ENCODE data around the gene APRT.

APRT gene

GRCh38 chr16:88853325-88853941, 41.7 kb upstream of the APRT start:
- 93% methylated on average over 17 of the region's 17 CpGs for WGBS
- Histone ChIP-seq H3K36me3 (ENCODE audit: insufficient read depth, low read length) (peaks cover 4% of the 10 kb centered on the region), H3K27ac (ENCODE audit: low read depth, low read length) (no peak overlapping the region), H3K9me3 (ENCODE audit: insufficient read depth, low read depth, low read length) (no peaks in the 10 kb centered on the region), H3K4me3 (ENCODE audit: low read length) (no peak overlapping the region), H3K9ac (ENCODE audit: low read depth, low read length) (no peak overlapping the region), H3K4me1 (ENCODE audit: insufficient read depth, low read length) (peaks cover 4% of the 10 kb centered on the region; the same call in 1 of the 2 replicates), H3K27me3 (ENCODE audit: insufficient read depth, low read length) (no peaks in the 10 kb centered on the region)

- Histone ChIP-seq H3K36me3 (ENCODE audit: insufficient read depth, low read length) (peaks cover 3% of the 10 kb centered on the region; the same call in 1 of the 2 replicates), H3K27me3 (ENCODE audit: insufficient read depth, low read length) (no peaks in the 10 kb centered on the region), H3K4me3 (ENCODE audit: low read length) (no peak overlapping the region), H3K4me1 (ENCODE audit: insufficient read depth, low read length) (no peaks in the 10 kb centered on the region; the same call in 1 of the 2 replicates), H3K9me3 (ENCODE audit: insufficient read depth, low read depth, low read length) (no peaks in the 10 kb centered on the region), H3K9ac (ENCODE audit: low read depth, low read length) (no peak overlapping the region), H3K27ac (ENCODE audit: low read depth, low read length) (no peak overlapping the region)
- 95% methylated on average over 19 of the region's 19 CpGs for WGBS
Measured at GRCh38 chr16:88851616-88852015, 39.9 kb upstream of the APRT start.

GRCh38 chr16:88850531-88851199, 38.9 kb upstream of the APRT start:
- no peak overlapping the region for H3K4me3 ChIP-seq (ENCODE audit: low read length)
- H3K27me3 ChIP-seq (ENCODE audit: insufficient read depth, low read length) = no peaks in the 10 kb centered on the region
- H3K9me3 ChIP-seq (ENCODE audit: insufficient read depth, low read depth, low read length) = no peaks in the 10 kb centered on the region
- 93% methylated on average over 33 of the region's 33 CpGs for WGBS
- H3K36me3 ChIP-seq (ENCODE audit: insufficient read depth, low read length) = peaks cover 3% of the 10 kb centered on the region; the same call in 1 of the 2 replicates
- no peak overlapping the region for H3K27ac ChIP-seq (ENCODE audit: low read depth, low read length)
- no peaks in the 10 kb centered on the region; the same call in 1 of the 2 replicates for H3K4me1 ChIP-seq (ENCODE audit: insufficient read depth, low read length)
- no peak overlapping the region for H3K9ac ChIP-seq (ENCODE audit: low read depth, low read length)

- Histone ChIP-seq H3K9me3 (ENCODE audit: insufficient read depth, low read depth, low read length) (no peaks in the 10 kb centered on the region), H3K36me3 (ENCODE audit: insufficient read depth, low read length) (peaks cover 3% of the 10 kb centered on the region; the same call in 1 of the 2 replicates), H3K27me3 (ENCODE audit: insufficient read depth, low read length) (no peaks in the 10 kb centered on the region), H3K9ac (ENCODE audit: low read depth, low read length) (no peak overlapping the region), H3K4me1 (ENCODE audit: insufficient read depth, low read length) (no peaks in the 10 kb centered on the region), H3K4me3 (ENCODE audit: low read length) (no peak overlapping the region), H3K27ac (ENCODE audit: low read depth, low read length) (no peak overlapping the region)
- WGBS = 92% methylated on average over 21 of the region's 21 CpGs
Measured at GRCh38 chr16:88848557-88848956, 36.8 kb upstream of the APRT start.

GRCh38 chr16:88847654-88848053, 35.9 kb upstream of the APRT start:
- Histone ChIP-seq H3K9me3 (ENCODE audit: insufficient read depth, low read depth, low read length) (no peaks in the 10 kb centered on the region), H3K27ac (ENCODE audit: low read depth, low read length) (no peak overlapping the region), H3K9ac (ENCODE audit: low read depth, low read length) (no peak overlapping the region), H3K4me1 (ENCODE audit: insufficient read depth, low read length) (no peaks in the 10 kb centered on the region), H3K27me3 (ENCODE audit: insufficient read depth, low read length) (no peaks in the 10 kb centered on the region), H3K4me3 (ENCODE audit: low read length) (no peak overlapping the region), H3K36me3 (ENCODE audit: insufficient read depth, low read length) (peaks cover 3% of the 10 kb centered on the region; the same call in 1 of the 2 replicates)
- WGBS = 93% methylated on average over 18 of the region's 18 CpGs

- Histone ChIP-seq H3K9ac (ENCODE audit: low read depth, low read length) (no peak overlapping the region), H3K27ac (ENCODE audit: low read depth, low read length) (no peak overlapping the region), H3K27me3 (ENCODE audit: insufficient read depth, low read length) (no peaks in the 10 kb centered on the region), H3K4me1 (ENCODE audit: insufficient read depth, low read length) (no peaks in the 10 kb centered on the region), H3K36me3 (ENCODE audit: insufficient read depth, low read length) (peaks cover 3% of the 10 kb centered on the region; the same call in 1 of the 2 replicates), H3K4me3 (ENCODE audit: low read length) (no peak overlapping the region), H3K9me3 (ENCODE audit: insufficient read depth, low read depth, low read length) (no peaks in the 10 kb centered on the region)
- 96% methylated on average over 9 of the region's 9 CpGs for WGBS
Measured at GRCh38 chr16:88846088-88846487, 34.4 kb upstream of the APRT start.

- no peaks in the 10 kb centered on the region for H3K27me3 ChIP-seq (ENCODE audit: insufficient read depth, low read length)
- no peaks in the 10 kb centered on the region for H3K4me1 ChIP-seq (ENCODE audit: insufficient read depth, low read length)
- H3K9me3 ChIP-seq (ENCODE audit: insufficient read depth, low read depth, low read length) = no peaks in the 10 kb centered on the region
- no peak overlapping the region for H3K9ac ChIP-seq (ENCODE audit: low read depth, low read length)
- no peak overlapping the region for H3K4me3 ChIP-seq (ENCODE audit: low read length)
- no peak overlapping the region for H3K27ac ChIP-seq (ENCODE audit: low read depth, low read length)
- 82% methylated on average over 11 of the region's 11 CpGs for WGBS
- H3K36me3 ChIP-seq (ENCODE audit: insufficient read depth, low read length) = peaks cover 10% of the 10 kb centered on the region
Measured at GRCh38 chr16:88844419-88845036, 32.8 kb upstream of the APRT start.

- Histone ChIP-seq H3K4me1 (ENCODE audit: insufficient read depth, low read length) (no peaks in the 10 kb centered on the region), H3K27ac (ENCODE audit: low read depth, low read length) (no peak overlapping the region), H3K4me3 (ENCODE audit: low read length) (no peak overlapping the region), H3K9ac (ENCODE audit: low read depth, low read length) (no peak overlapping the region), H3K27me3 (ENCODE audit: insufficient read depth, low read length) (no peaks in the 10 kb centered on the region), H3K9me3 (ENCODE audit: insufficient read depth, low read depth, low read length) (no peaks in the 10 kb centered on the region), H3K36me3 (ENCODE audit: insufficient read depth, low read length) (peaks cover 13% of the 10 kb centered on the region)
- 91% methylated on average over 20 of the region's 20 CpGs for WGBS
Measured at GRCh38 chr16:88843256-88843655, 31.5 kb upstream of the APRT start.

GRCh38 chr16:88842806-88843205, 31.1 kb upstream of the APRT start:
- Histone ChIP-seq H3K27me3 (ENCODE audit: insufficient read depth, low read length) (no peaks in the 10 kb centered on the region), H3K9ac (ENCODE audit: low read depth, low read length) (no peak overlapping the region), H3K36me3 (ENCODE audit: insufficient read depth, low read length) (peaks cover 13% of the 10 kb centered on the region), H3K27ac (ENCODE audit: low read depth, low read length) (no peak overlapping the region), H3K4me1 (ENCODE audit: insufficient read depth, low read length) (no peaks in the 10 kb centered on the region), H3K4me3 (ENCODE audit: low read length) (no peak overlapping the region), H3K9me3 (ENCODE audit: insufficient read depth, low read depth, low read length) (no peaks in the 10 kb centered on the region)
- WGBS = 94% methylated on average over 25 of the region's 25 CpGs

GRCh38 chr16:88842308-88842756, 30.6 kb upstream of the APRT start:
- H3K36me3 ChIP-seq (ENCODE audit: insufficient read depth, low read length) = peaks cover 13% of the 10 kb centered on the region

GRCh38 chr16:88841521-88842307, 30.0 kb upstream of the APRT start:
- Histone ChIP-seq H3K4me1 (ENCODE audit: insufficient read depth, low read length) (no peaks in the 10 kb centered on the region), H3K9ac (ENCODE audit: low read depth, low read length) (no peak overlapping the region), H3K27ac (ENCODE audit: low read depth, low read length) (no peak overlapping the region), H3K36me3 (ENCODE audit: insufficient read depth, low read length) (peaks cover 13% of the 10 kb centered on the region), H3K9me3 (ENCODE audit: insufficient read depth, low read depth, low read length) (no peaks in the 10 kb centered on the region), H3K4me3 (ENCODE audit: low read length) (no peak overlapping the region), H3K27me3 (ENCODE audit: insufficient read depth, low read length) (no peaks in the 10 kb centered on the region)
- 95% methylated on average over 40 of the region's 40 CpGs for WGBS

More at GRCh38 chr16:88842308-88842756, 30.6 kb upstream of the APRT start:
- Histone ChIP-seq H3K9ac (ENCODE audit: low read depth, low read length) (no peak overlapping the region), H3K9me3 (ENCODE audit: insufficient read depth, low read depth, low read length) (no peaks in the 10 kb centered on the region), H3K27ac (ENCODE audit: low read depth, low read length) (no peak overlapping the region), H3K4me1 (ENCODE audit: insufficient read depth, low read length) (no peaks in the 10 kb centered on the region), H3K27me3 (ENCODE audit: insufficient read depth, low read length) (no peaks in the 10 kb centered on the region), H3K4me3 (ENCODE audit: low read length) (no peak overlapping the region)
- WGBS = 91% methylated on average over 15 of the region's 15 CpGs

Measured in HUES64 (cell line).